Measurements from ENCODE around the gene CAPS. TPM values are rescaled to one million over a fixed set of nuclear protein-coding genes. Genes with fewer than 3 reads are reported as not detected.
A peak's percentile ranks its signal among the peaks of the same experiment; 100 is the strongest.

Gene CAPS
- total and polyA plus RNA-seq, 4 donors = 90.2 to 360 (median 223) TPM

GRCh38 chr19:5889288-5889971, 24.6 kb upstream of the CAPS start:
- WGBS, 2 donors = 46 to 62% methylated on average over 17 of the region's 17 CpGs
- no peak overlapping the region for H3K9ac ChIP-seq (ENCODE audit: insufficient read depth in 1 of 2, low read length in 2 of 2)
- H3K9me3 ChIP-seq (ENCODE audit: control insufficient read depth in 4 of 4, insufficient read depth in 3 of 4, low read length in 3 of 4) = peaks cover 0 to 4% (median 0%) of the 10 kb centered on the region in 4 donors
- TF ChIP-seq CTCF (IDR thresholded peaks at IDR 0.05; ENCODE audit: control extremely low read depth, extremely low read depth) = no peak
- H3K4me1 ChIP-seq (ENCODE audit: control insufficient read depth in 5 of 5, insufficient read depth in 5 of 5, low read length in 5 of 5) = peaks cover 0 to 9% (median 5%) of the 10 kb centered on the region in 5 donors
- no peak overlapping the region for H3K27ac ChIP-seq (ENCODE audit: low read depth in 1 of 2, low read length in 1 of 2)
- H3K4me3 ChIP-seq = no peak overlapping the region
- peak in 1 of 3 donors; percentile 10 for DNase-seq
- ATAC-seq (ENCODE audit: insufficient read depth, low FRiP score) = no peak
- H3K27me3 ChIP-seq (ENCODE audit: control insufficient read depth in 3 of 3, insufficient read depth in 3 of 3, low read length in 2 of 3) = peaks cover 0 to 5% (median 2%) of the 10 kb centered on the region in 3 donors
- peaks cover 0 to 8% (median under 1%) of the 10 kb centered on the region in 4 donors for H3K36me3 ChIP-seq (ENCODE audit: control insufficient read depth in 4 of 4, insufficient read depth in 4 of 4, low read length in 4 of 4)

DNA sequence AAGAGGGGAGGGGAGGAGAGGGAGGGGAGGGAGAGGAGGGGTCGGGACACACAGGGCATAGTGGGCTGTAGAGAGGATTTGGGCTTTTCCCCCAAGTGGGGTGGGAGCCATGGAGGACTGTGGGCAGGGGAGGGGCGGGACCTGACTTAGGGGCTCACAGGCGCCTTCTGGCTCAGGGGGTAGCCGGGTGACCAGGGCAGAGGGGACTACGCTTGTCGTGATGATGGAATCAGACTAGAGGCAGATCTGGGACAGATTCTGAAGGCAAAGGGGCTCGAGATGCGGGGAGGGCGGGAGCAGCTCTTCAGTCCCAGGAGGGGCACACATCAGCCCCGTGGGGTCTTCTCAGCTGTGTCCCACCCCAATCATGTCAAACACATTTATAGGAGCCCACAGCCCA, 24.0 kb upstream of the CAPS start:
- peaks cover 0 to 5% (median 2%) of the 10 kb centered on the region in 3 donors for H3K27me3 ChIP-seq (ENCODE audit: control insufficient read depth in 3 of 3, insufficient read depth in 3 of 3, low read length in 2 of 3)
- peaks cover 0 to 9% (median 5%) of the 10 kb centered on the region in 5 donors for H3K4me1 ChIP-seq (ENCODE audit: control insufficient read depth in 5 of 5, insufficient read depth in 5 of 5, low read length in 5 of 5)
- H3K4me3 ChIP-seq = no peak overlapping the region
- no peak for TF ChIP-seq CTCF (IDR thresholded peaks at IDR 0.05; ENCODE audit: control extremely low read depth, extremely low read depth)
- DNase-seq (no peak), ATAC-seq (ENCODE audit: insufficient read depth, low FRiP score) (no peak)
- no peak overlapping the region for H3K9ac ChIP-seq (ENCODE audit: insufficient read depth in 1 of 2, low read length in 2 of 2)
- peaks cover 0 to 4% (median 0%) of the 10 kb centered on the region in 4 donors for H3K9me3 ChIP-seq (ENCODE audit: control insufficient read depth in 4 of 4, insufficient read depth in 3 of 4, low read length in 3 of 4)
- H3K27ac ChIP-seq (ENCODE audit: low read depth in 1 of 2, low read length in 1 of 2) = no peak overlapping the region
- 47 to 53% methylated on average over 10 of the region's 10 CpGs for WGBS, 2 donors
- peaks cover 0 to 14% (median 1%) of the 10 kb centered on the region in 4 donors for H3K36me3 ChIP-seq (ENCODE audit: control insufficient read depth in 4 of 4, insufficient read depth in 4 of 4, low read length in 4 of 4)

GRCh38 chr19:5891572-5891937, 22.5 kb upstream of the CAPS start:
- Histone ChIP-seq H3K36me3 (ENCODE audit: control insufficient read depth in 4 of 4, insufficient read depth in 4 of 4, low read length in 4 of 4) (peaks cover 2 to 28% (median 8%) of the 10 kb centered on the region in 4 donors), H3K9me3 (ENCODE audit: control insufficient read depth in 4 of 4, insufficient read depth in 3 of 4, low read length in 3 of 4) (no peaks in the 10 kb centered on the region), H3K27ac (ENCODE audit: low read depth in 1 of 2, low read length in 1 of 2) (no peak overlapping the region), H3K4me3 (no peak overlapping the region), H3K9ac (ENCODE audit: insufficient read depth in 1 of 2, low read length in 2 of 2) (no peak overlapping the region), H3K27me3 (ENCODE audit: control insufficient read depth in 3 of 3, insufficient read depth in 3 of 3, low read length in 2 of 3) (peaks cover 0 to 5% (median 2%) of the 10 kb centered on the region in 3 donors), H3K4me1 (ENCODE audit: control insufficient read depth in 5 of 5, insufficient read depth in 5 of 5, low read length in 5 of 5) (peaks cover 0 to 9% (median 5%) of the 10 kb centered on the region in 5 donors)
- no peak for TF ChIP-seq CTCF (IDR thresholded peaks at IDR 0.05; ENCODE audit: control extremely low read depth, extremely low read depth)
- 56 to 63% methylated on average over 4 of the region's 4 CpGs for WGBS, 2 donors
- ATAC-seq (ENCODE audit: insufficient read depth, low FRiP score) = no peak
- DNase-seq = no peak
